ENCODE results near the gene DRC3. TPM values are rescaled to one million over a fixed set of nuclear protein-coding genes. Genes with fewer than 3 reads are reported as not detected.

The DRC3 gene
- total RNA-seq, 1 experiment from 2014 or later: 1.6 TPM

DNA sequence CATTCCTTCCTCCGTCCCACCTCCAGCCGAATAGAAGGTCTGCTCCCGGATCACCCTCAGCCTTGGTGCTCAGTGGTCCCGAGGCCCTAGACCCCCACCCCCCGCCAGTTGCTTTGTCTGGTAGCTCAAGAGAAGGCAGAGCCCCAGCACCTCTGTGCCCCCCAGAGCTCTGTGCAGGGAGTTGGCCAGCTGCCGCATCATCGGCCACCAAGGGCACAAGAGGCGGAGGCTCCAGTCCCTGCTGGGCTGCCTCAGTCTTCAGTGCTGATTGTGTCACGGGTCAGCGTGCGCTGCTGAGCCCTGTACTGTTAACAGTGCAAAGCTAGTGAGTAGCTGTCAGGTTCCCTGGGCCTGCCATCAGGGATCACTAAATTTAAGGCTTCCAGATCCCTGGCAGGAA lies 92.9 kb downstream of the DRC3 start:
- ChIA-PET POLR2A (no interaction called here), CTCF (interaction anchor here (0.6 kb wide), 1 partner anchor 18 kb away, joined by 3 read pairs; no protein-coding TSS in a partner anchor)
- Mint-ChIP-seq H3K9me3 (ENCODE audit: unreplicated experiment) (no peaks in the 10 kb centered on the region), H3K27me3 (ENCODE audit: insufficient read depth, unreplicated experiment) (no peaks in the 10 kb centered on the region), H3K4me1 (ENCODE audit: low read depth, unreplicated experiment) (no peaks in the 10 kb centered on the region), H3K36me3 (ENCODE audit: insufficient read depth, unreplicated experiment) (no peaks in the 10 kb centered on the region), H3K4me3 (ENCODE audit: unreplicated experiment) (no peak overlapping the region), H3K27ac (ENCODE audit: unreplicated experiment) (no peak overlapping the region)
- TF ChIP-seq, protein P1, sequence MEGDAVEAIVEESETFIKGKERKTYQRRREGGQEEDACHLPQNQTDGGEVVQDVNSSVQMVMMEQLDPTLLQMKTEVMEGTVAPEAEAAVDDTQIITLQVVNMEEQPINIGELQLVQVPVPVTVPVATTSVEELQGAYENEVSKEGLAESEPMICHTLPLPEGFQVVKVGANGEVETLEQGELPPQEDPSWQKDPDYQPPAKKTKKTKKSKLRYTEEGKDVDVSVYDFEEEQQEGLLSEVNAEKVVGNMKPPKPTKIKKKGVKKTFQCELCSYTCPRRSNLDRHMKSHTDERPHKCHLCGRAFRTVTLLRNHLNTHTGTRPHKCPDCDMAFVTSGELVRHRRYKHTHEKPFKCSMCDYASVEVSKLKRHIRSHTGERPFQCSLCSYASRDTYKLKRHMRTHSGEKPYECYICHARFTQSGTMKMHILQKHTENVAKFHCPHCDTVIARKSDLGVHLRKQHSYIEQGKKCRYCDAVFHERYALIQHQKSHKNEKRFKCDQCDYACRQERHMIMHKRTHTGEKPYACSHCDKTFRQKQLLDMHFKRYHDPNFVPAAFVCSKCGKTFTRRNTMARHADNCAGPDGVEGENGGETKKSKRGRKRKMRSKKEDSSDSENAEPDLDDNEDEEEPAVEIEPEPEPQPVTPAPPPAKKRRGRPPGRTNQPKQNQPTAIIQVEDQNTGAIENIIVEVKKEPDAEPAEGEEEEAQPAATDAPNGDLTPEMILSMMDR (IDR thresholded peaks at IDR 0.05; ENCODE audit: insufficient read depth in 1 of 2, low read depth in 1 of 2, low read length in 1 of 2, severe bottlenecking in 1 of 2, unreplicated experiment in 1 of 2): no peak
- Histone ChIP-seq H3K4me1 (no peaks in the 10 kb centered on the region), H3K36me3 (ENCODE audit: control insufficient read depth, insufficient read depth, low read length) (no peaks in the 10 kb centered on the region; the same call in 1 of the 2 replicates), H3K4me3 (ENCODE audit: low read depth, low read length) (no peak overlapping the region), H3K27me3 (replicated peaks; ENCODE audit: control insufficient read depth, insufficient read depth, low read length) (no peaks in the 10 kb centered on the region), H3K9me3 (no peaks in the 10 kb centered on the region)
- intact Hi-C loops (cut with micrococcal nuclease; ENCODE audit: unreplicated experiment): no loop called here
- DNase-seq: no peak
- no TSS peak for BruUV-seq (replicated peaks)

Other genes with a start within 250 kb of the DRC3 start
- gene SREBF1, start 135.9 kb upstream of the DRC3 start, total RNA-seq (2022): 109 and 118 TPM in 2 replicates
- gene TOM1L2, start 462 bp upstream of the DRC3 start, total RNA-seq (2022): 35.5 and 43.3 TPM in 2 replicates
- 37.9 and 40.3 TPM in 2 replicates for gene ATPAF2, start 66.3 kb downstream of the DRC3 start, total RNA-seq (2022)
- gene GID4, start 66.5 kb downstream of the DRC3 start, total RNA-seq (2022): 12.7 and 14.0 TPM in 2 replicates
- 47.9 and 54.8 TPM in 2 replicates for gene DRG2, start 115.1 kb downstream of the DRC3 start, total RNA-seq (2022)
- 0.21 TPM in 1 of 2 replicates, not detected in the other for gene MYO15A, start 135.9 kb downstream of the DRC3 start, total RNA-seq (2022)
- gene ALKBH5, start 211.0 kb downstream of the DRC3 start, total RNA-seq (2022): 99.0 and 101 TPM in 2 replicates

Data from Caco-2 (cell line).